Stimulated activated CD4-positive, alpha-beta T cell treated with anti-CD3 and anti-CD28 coated beads, Interleukin-12 subunit alpha, Interleukin-12 subunit beta, amount 100 ng/mL, for 48 hours (primary cell): ENCODE measurements around the gene TNFSF12.
"Not testable (repeated sequence)": the region's sequence is repeated elsewhere in the genome, so short reads cannot be mapped to it uniquely, and the experiment has no call there.

Source experiments
- DNase-seq, 3 donors: peaks; one replicate each; pipeline ENCODE4 v3.0.0-alpha.2; 2020; ENCODE audit warnings: low read depth in 2 of 3, low spot score in 1 of 3

TNFSF12 gene

DNA sequence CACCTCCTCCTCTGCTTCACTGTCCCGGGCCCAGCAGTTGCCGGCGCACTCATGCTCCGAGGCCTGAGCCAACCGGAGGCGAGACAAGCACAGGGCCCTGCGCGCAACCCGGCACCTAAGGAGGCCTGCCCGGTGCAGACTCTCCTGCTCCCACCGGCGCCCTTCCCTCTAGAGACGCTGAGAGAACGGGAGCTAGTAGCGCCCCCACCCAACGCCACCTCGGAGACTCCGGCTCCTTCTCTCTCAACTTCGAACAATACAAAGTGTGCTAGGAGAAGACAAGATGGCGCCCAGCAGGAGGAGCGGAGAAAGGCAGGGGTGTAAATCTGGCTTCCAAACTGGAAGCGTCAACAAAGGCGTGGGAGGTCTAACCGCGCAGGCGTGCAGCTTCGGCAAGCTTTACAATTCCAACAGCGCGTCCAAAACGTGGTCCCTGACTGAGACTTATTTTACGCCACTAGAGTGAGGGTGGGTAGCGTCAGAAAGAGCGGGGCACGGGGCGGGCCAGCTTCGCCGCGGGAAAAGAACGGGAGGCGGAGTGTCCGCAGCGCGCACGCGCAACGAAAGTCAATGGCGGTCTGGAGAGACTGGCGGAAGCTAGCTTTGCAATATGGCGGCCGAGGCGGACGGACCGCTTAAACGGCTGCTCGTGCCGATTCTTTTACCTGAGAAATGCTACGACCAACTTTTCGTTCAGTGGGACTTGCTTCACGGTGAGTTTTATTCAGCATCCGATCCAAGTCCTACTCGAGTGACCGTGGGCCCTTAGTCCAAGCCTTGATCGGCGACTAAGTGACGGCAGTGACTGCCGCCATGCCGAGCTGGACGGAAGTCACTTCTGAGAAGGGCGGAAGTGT lies 34.6 kb downstream of the TNFSF12 start, which contains the start of gene MPDU1:
TSS of gene MPDU1 (plus strand) at position 600 of the 857 bp plus-strand sequence. CDS start at position 611, 11 bp downstream.
- DNase-seq: peak; percentile 90 to 96 (median 94)

DNA sequence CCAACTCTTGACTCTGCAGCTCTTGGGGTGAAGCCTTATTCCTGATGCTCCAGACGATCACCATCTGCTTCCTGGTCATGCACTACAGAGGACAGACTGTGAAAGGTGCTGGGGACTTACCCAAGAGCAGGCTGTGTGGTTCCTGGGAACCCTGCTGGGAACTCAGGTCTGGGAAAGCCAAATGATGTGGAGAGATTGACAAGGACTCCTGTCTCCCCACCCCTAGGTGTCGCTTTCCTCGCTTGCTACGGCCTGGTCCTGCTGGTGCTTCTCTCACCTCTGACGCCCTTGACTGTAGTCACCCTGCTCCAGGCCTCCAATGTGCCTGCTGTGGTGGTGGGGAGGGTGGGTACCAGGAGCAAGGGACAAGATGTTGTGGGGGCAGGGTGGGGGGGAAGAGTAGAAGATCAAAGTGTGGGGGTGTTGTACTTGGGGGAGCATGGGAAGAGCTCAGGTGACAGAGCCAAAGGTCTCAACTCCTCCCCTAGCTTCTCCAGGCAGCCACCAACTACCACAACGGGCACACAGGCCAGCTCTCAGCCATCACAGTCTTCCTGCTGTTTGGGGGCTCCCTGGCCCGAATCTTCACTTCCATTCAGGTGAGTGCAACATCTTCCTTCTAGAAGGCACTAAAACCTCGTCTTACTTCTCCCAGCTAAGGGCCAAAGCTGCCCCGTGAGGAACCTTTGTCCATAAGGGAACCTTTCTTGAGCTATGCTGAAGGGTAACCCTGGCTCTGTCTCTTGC lies 38.0 kb downstream of the TNFSF12 start:
- no peak for DNase-seq

DNA sequence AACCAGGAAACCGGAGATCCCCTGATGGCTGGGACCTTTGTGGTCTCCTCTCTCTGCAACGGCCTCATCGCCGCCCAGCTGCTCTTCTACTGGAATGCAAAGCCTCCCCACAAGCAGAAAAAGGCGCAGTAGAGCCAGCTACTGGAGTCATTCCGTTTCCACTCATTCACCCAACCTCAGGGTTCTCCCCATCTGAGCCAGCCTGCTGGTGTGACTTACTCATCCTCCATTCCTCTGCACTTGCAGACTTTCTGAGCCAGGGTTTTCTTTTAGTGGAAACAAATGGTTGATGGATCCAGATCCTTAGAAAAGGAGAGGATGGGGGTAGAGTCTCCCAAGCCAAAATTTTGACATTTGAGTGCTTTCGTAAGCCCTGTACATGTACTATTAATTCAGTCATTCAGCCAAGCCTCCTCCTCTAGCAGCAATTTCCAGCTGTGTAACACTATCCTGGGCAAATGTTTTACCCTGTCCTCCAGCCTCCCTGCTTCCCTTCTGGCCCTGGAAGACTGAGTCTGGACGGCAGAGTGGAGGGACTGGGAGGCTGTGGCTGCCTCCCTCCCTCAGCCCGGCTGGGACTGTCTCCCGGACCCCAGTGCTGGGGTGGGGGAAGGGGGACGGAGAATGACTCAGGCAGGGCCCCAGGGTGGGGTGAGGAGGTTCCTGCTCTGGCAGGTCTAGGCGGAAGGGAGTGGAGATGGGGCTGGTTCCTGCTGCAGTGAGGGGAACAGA lies 38.7 kb downstream of the TNFSF12 start:
- no peak for DNase-seq

DNA sequence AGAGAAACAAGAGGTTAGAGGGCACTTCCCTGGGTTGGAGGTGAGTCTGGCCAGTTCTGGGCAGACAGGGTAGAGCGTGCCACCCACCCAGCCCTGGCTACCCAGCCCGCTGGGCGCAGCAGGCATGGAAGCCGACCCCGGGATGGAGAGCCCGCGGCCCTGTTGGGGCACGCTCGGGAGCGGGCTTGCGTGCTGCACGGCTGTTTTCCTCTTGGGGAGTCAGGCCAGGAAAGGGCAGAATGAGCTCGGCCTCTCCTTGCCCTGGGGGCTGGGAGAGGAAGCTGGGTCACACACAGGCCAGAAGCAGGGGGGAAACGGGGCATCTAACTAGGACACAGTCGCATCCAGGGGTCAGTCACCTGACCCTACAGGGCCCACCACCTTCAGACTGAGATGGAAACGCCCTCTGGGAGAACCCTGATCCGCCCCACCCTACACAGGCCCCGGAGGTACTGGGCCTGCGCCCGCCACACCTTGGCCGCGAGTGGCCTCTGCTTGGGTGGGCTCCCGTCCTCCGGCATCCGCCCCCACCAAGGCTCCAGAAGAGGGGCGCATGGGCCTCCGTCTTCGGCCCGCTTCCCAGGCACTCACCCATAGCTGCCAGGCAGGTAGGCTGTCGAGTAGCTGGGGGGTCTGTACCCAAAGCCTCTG lies 39.8 kb downstream of the TNFSF12 start:
- DNase-seq: no peak

DNA sequence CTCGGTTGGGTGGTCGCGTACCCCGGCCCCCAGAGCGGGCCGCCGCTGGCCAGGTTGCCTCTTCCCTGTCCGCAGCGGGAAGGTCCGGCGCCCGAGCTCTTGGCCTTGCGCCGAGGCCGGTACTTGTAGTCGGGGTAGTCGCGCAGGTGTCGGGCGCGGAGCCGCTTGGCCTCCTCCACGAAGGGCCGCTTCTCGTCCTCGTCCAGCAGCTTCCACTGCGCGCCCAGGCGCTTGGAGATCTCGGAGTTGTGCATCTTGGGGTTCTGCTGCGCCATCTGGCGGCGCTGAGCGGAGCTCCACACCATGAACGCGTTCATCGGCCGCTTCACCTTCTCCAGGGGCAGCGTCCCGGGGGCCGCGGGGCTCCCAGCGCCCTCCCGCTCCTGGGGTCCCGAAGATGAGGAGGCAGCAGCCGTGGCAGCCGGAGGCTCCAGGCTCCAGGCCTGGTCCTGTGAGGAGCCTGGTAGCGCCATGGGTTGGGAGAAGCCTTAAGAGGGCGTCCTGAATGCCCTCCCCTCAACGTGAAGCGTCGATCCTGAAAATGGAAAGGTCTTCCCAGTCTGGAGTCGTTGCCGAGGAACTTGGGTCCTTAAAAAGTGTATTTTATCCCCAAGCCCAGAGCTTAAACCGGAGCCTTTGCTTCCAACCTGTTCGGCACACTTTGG lies 40.5 kb downstream of the TNFSF12 start:
- DNase-seq: peak; percentile 46 to 62 (median 50)

DNA sequence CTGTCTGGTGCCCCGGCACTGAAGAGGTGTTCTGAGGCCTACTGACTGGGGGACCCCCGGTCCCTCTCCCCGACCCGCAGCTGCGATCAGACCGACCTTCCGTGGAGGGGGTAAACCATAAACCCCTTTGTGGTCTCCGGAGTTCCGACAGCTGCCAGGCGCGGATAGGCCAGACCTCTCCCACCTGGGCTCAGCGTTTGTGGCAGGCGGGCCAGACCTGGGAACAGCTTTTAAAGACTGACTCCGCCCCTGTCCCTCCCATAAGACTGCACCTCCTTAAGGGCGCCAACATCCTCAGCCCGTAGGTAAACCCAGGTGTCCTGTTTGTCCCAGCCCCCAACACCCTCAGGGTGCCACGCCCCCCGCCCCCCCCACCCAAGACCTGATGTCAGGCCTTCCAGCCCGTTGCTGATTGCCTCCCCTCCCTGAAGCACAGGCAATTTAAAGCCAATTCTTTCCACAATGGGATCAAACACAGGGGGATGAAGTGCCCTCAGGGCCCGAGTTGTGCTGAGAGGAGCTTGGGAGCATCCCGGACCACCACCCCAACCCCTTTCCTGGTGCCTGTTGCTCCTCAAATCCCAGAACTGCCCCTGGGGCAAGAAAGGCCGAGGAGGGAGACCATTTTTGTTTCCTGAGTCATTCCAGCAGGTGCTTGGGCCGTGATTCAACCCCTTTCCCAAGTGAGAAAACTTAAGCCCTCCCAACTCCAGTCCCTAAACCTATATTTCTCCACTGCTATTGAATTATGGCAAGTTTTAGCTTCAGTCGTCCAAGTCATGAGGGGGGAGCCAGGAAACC lies 41.2 kb downstream of the TNFSF12 start, which contains the start of gene SOX15:
TSS of gene SOX15 (minus strand) at position 204 of the 801 bp plus-strand sequence. CDS start 418 bp downstream, outside the sequence.
- DNase-seq: no peak

DNA sequence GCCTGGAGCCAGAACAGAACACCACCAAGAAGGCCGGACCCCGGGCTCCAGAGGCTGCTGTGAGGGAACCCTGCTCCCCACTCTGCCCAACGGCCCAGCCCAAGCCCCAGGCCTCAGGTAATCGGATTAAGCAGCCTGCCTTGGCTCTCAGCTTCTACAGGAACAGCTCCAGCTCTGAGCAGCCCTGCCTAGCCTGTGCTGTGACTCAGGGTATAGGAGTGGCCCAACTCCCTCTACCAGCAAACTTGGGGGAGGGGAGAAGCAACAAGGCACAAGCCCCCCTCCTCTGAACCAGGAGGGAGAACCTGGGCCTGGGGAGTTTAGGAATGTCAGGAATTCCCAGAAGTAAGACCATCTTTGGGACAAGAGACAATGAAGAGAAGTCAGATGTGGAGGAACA lies 41.9 kb downstream of the TNFSF12 start:
- DNase-seq: no peak

DNA sequence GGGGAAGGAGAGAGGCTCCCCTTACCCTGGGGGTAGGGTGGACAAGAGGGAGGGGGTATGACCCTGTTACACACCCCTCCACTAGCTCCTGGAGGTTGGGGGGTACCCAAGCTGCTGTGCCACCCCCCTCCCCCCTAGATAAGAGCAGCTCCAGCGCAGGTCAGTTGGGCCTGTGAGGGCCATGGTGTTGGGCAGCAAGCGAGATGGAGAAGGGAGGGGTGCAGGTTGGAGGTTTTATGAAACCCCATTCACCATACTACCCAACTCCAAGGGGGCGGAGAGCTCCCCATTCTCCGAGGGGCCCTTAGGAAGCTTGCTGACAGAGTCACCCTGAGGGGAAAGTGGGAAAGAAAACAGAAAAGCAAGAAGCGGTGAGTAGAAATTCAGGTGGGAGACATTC lies 42.7 kb downstream of the TNFSF12 start:
- no peak for DNase-seq

DNA sequence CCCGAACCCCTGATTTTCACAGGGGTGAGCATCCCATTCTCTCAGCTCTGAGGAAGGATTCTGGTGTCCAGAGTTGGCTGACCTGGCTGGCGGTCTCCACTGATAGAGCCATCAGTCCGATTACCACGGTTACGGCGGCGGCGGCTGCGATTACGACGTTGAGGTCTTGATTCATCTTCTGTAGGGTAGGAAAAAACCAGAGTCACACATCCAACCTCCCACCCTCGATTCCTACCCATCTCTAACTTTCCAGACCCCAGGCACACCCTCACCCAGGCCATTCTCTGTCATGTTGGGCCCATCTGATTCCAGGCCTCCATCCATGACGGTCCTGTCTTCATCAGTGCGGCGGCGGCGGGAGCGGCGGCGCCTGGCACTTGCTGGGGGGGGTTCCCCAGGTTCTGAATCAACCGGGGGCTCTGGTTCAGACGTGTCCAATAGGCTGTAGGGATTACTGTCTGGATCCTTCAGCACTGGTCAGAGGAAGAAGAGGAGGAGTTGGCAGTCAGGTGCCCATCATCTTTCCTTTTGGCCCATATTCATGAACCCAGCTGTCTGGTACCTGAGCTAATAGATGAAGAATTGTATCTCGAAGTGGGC lies 43.7 kb downstream of the TNFSF12 start:
- DNase-seq: no peak

DNA sequence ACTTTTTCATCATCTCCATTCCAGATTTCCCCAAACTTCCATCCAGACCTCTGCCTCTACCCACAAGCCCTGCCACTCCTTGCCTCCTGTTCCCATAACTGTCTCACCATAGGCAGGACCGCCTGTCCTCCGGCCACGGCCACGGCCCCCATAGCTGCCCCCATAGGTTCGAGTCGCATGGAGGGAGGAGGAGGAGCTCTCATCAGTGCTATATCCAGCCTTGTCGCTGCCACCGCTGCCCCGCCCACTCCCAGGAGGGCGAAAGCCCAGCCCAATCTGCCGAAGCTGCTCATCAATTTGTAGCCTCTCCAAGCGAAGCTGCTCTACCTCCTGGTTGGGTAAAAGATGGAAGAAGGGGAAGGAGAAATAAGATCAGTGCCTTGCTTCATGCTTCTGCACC lies 44.4 kb downstream of the TNFSF12 start:
- DNase-seq: no peak

DNA sequence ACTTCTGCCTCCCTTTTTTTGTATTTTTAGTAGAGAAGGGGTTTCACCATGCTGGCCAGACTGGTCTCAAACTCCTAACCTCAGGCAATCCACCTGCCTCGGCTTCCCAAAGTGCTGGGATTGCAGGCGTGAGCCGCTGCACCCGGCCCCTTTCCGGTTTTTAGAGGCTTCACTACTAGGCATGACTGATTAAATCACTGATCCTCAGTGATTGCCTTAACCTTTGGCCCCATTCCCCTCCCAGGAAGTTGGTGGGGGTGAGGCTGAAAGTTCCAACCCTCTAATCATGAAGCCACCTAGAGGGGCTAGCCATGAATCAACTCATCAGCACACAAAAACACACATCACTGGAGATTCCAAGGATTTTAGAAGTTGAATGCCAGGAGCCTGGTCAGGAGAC lies 48.7 kb downstream of the TNFSF12 start:
- not testable (repeated sequence) for DNase-seq

DNA sequence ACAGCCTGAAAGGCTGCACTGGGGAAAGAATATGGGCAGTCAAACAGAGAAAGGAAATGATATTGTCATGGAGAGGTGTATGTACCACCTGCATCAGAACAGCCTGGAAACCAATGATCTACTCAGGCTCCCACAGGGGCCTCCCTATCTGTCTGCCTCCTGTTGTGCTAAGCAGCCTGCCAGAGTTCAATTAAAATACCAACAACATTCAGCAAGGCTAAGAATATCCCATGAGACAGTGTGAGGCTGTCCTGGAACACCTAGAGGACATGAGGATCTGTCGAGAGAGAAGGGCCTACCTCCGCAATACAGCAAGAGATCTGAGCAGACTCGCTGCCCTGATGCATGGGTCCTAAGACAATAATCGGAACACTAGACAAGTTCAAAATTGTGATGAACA lies 57.4 kb downstream of the TNFSF12 start:
- DNase-seq: no peak
